HCEC 1CT (cell line): ENCODE measurements around the gene SLC28A3.

Source experiments
- DNase-seq: peaks from one replicate; pipeline ENCODE4 v3.0.0-alpha.2; 2017

SLC28A3 gene

GRCh38 chr9:84297162-84297821 is 43.3 kb downstream of the SLC28A3 start:
- DNase-seq, result peak; percentile 76

- peak; percentile 79 for DNase-seq
Observed at GRCh38 chr9:84296146-84296843, 44.3 kb downstream of the SLC28A3 start.

- DNase-seq, result no peak
Observed at GRCh38 chr9:84294241-84294950, 46.2 kb downstream of the SLC28A3 start.

GRCh38 chr9:84293001-84293798 is 47.4 kb downstream of the SLC28A3 start:
- no peak for DNase-seq

GRCh38 chr9:84285381-84285780 is 55.2 kb downstream of the SLC28A3 start:
- DNase-seq, result no peak

- DNase-seq, result no peak
Observed at GRCh38 chr9:84283946-84284345, 56.6 kb downstream of the SLC28A3 start.

- no peak for DNase-seq
Observed at GRCh38 chr9:84278130-84278529, 62.4 kb downstream of the SLC28A3 start.

DNA sequence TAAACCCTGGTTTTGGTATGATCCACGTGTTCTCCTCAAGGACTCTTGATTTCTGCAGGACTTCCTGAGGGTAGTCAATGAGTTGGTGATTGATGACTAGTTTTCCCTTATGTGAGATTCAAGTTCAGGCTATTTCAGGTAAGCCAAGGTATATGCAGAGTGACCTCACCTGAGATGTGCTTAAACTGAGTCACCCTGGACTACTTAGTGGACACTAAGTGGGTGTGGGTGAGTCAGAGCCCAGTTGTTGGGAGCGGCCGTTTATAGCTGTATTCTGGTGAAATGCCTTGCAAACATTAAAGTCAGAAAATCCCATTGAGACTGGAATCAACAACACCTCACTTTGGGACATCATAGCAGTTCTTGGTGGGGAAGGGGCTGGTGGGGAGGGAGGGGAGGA is 62.9 kb downstream of the SLC28A3 start:
- DNase-seq, result no peak

DNA sequence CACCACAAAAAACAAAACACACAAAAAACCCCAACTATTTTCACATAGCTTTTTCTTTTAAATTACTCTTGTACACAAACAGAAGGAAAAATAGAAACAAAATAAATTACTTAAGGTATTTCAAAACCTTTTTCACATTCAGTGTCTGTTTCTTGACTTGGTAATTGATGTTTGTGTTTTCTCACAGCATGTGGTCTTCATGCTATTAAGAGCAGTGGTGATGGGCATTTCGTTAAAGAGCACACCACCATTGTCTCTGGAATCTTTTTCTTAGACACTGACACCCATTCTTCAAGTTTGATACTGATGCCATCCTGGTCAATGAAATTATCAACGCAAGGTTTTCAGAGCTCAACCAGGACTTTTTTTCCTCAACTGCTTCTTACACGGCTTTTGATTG is 63.8 kb downstream of the SLC28A3 start:
- no peak for DNase-seq

- no peak for DNase-seq
Observed at GRCh38 chr9:84271921-84272556, 68.5 kb downstream of the SLC28A3 start.

- no peak for DNase-seq
Observed at GRCh38 chr9:84271531-84271900, 69.0 kb downstream of the SLC28A3 start.

- no peak for DNase-seq
Observed at GRCh38 chr9:84270847-84271530, 69.6 kb downstream of the SLC28A3 start.

GRCh38 chr9:84266087-84266561 is 74.4 kb downstream of the SLC28A3 start:
- no peak for DNase-seq

DNA sequence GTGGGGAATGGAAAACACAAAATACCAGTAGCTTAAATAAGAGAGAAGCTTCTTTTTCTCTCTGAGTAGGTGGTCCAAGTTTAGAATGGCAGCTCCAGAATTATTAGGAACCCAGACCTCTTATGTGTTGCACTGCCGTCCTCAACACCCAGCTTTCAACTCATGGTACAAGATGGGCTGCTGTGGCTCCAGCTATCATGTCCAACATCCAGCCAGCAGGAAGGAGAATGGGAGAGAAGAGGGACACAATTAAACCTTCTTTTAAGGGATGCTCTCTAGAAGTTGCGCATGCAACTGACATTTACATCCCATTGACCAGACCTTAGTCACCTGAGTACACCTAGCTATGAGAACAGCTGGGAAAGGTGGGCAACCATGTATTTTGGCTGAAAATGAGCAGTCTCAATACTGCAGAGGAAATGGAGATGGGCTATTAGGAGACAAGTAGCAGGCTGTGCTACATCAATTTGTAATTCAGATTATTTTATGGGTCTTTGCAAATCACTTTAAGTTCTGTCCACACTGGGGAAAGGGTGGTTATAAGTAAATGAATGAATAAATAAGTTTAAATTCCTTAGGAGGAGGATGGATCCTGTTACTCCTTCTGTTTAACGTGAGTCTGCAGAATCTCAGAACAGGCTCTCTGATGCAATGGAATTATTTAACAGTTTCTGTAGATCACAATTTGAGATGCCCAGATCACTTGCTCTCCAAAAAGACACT is 76.1 kb downstream of the SLC28A3 start:
- no peak for DNase-seq

- peak; percentile 68 for DNase-seq
Observed at GRCh38 chr9:84261070-84261746, 79.3 kb downstream of the SLC28A3 start.

DNA sequence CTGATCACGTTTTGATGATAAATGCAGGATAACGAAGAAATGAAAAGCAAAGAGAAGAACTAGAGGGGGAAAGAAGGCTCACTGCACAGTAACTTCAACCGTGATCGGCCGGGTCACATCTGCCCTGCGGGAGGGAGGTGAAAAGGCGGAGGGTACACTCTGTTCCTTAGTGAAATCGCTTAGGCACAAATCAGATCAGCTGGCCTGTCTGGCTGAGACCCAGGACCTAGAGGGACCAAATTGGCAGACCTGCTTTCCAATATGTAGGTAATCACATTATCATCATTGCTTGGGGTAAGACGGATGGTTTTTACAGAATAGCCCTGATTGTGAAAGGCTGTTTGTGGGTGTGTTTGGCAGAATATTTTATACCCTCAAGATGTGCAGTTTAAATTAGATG is 82.2 kb downstream of the SLC28A3 start:
- no peak for DNase-seq

GRCh38 chr9:84255696-84256095 is 84.9 kb downstream of the SLC28A3 start:
- no peak for DNase-seq

DNA sequence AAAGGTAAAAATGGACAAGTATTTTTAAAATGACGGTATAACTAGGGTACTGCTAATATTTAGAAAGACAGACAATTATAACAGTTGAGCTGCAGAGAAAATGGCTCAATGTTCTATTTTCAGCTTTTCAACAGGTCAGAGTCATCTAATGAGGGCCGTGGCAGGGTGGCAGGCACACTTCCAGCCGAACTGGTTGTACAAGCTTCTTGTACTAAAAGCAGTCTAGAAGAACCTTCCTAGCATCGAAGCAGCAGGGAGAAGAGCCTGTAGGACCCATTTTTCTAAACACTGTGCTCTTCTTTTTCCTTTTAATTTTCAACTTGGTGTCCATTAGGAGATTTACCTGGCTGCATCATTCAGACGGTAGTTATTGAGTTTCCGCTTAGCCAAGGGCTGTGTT is 85.6 kb downstream of the SLC28A3 start:
- DNase-seq, result no peak

DNA sequence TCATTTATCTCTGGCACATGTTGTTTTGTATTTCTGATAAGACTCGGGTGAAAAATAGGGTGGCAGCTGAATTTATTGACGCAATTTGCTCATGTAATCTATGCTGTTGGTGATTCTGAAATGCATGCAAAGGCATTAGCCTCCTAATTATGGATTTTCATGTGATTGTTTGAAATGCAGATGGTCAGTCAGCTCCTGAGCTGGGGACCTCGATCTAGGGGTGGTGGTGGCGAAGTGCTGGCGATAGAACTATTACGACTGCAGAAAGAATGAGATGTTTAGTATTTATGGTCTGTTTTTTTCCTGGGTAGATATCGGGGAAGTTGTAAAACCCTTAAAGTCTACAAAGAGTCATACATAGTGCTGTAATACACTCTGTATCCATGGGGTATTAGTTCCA is 88.6 kb downstream of the SLC28A3 start:
- no peak for DNase-seq

DNA sequence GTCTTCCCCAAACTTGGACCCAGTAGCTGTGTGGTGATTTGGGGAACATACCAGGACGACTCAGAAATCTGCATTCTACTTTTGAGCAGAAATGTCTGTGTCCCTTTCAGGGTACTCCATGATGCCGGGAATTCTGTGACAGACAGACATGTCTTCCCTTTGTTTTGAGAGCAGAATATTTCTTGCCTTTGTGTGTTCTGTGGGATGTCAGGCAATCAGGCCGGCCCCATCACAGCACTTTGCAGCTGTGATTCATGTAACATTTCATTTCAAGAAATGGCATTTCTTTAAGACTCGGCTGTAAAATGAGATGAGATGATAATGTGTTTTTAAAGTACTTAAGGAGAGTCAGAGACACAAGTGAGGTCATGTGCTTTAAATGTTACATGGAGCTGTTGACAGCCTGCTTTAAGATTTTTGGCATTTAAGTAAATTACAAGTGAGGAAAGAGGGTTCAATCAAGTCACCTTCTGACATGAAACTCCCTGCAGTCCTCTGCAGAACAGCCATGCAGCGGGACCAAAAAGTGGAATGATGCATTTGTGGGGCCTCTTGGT is 98.7 kb downstream of the SLC28A3 start:
- no peak for DNase-seq
